Activated naive CD4-positive, alpha-beta T cell (primary cell): Measurements from ENCODE around the gene VPS13A.
"Not testable (repeated sequence)": the region's sequence is repeated elsewhere in the genome, so short reads cannot be mapped to it uniquely, and the experiment has no call there.

Experiments
- DNase-seq, 4 experiments: peaks; one replicate each; lab custom pipeline; 2025; lab: John Stamatoyannopoulos, UW

Gene VPS13A

GRCh38 chr9:77424993-77425392 is 247.7 kb downstream of the VPS13A start:
- no peak for DNase-seq

GRCh38 chr9:77426712-77427111 is 249.4 kb downstream of the VPS13A start:
- no peak for DNase-seq

- DNase-seq, result no peak
These were observed 250.1 kb downstream of the VPS13A start for GRCh38 chr9:77427256-77427927.

DNA sequence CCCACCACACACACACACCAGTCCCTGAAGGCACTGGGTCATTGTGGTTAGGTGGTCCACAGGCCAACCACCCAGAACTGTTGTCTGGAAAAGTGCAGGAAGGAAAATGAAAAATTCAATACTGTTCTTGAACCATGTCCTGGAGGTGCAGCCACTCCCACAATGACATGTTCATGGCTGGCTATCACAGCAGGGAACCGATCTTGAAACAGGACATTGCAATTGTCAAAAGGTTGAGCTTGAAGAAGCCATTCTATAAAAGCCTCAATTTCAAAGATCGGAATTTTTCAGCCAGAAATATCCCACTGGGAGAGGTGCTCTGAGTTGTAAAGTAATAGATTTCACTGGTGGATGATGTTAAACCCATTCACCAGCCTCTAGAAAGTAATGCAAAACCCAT is 252.6 kb downstream of the VPS13A start:
- no peak for DNase-seq

DNA sequence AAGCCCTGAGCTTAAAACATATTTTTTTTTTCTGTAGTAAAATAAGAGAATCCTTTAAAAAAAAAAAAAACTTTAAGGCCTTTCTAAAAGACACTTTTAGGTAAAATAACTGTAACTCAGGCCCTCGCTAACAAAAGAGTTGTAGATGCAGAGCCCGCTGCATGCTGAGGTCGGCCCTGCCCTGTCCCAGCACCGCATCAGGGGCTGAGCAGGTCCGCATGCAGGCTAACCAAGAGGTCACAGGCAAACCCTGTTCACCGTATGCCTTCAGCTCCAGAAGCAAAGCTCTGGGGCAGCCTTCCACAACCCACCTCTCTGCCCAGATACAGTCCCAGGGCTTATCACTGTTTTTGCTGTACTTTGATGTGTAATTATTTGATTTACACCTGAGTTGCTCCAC is 254.7 kb downstream of the VPS13A start:
- no peak for DNase-seq

GRCh38 chr9:77433675-77434445 is 256.5 kb downstream of the VPS13A start:
- peak in 2 of 4 experiments; percentile 3 to 30 for DNase-seq

DNA sequence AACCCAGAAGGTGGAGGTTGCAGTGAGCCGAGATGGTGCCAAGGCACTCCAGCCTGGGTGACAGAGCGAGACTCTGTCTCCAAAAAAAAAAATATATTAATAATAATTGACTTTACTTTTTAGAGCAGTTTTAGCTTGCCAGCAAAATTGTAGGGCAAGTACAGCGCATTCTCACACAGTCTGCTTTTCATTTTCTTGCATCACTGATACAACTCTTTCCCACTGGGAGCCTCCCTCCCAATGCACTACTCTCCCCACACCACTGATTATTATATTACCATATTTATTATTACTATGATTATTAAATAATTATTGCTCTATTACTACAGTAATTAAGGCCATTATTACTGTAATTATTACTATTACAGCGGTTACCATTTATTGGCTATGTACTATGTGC is 257.9 kb downstream of the VPS13A start:
- no peak for DNase-seq

DNA sequence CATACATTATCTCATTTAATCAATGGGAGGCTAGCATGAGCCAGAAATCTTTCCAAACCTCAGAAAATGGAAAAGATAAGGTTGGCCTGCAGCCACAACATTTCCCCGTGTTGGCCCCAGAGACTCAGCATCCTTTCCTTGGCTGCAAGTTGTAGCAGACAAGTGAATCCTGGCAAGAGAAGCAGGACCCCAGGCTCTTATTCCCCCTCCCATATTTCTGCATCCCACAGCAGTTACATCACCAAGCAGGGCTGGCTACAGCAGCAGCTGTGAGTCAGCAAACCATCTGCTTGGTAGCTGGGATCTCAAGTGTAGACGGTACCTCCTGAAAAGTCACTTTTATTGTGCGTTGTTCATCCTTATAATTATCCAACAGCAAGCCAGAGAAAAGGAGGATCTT is 258.4 kb downstream of the VPS13A start:
- no peak for DNase-seq

GRCh38 chr9:77438653-77439052 is 261.3 kb downstream of the VPS13A start:
- DNase-seq, result no peak

- no peak for DNase-seq
These were observed 262.7 kb downstream of the VPS13A start for GRCh38 chr9:77440057-77440456.

DNA sequence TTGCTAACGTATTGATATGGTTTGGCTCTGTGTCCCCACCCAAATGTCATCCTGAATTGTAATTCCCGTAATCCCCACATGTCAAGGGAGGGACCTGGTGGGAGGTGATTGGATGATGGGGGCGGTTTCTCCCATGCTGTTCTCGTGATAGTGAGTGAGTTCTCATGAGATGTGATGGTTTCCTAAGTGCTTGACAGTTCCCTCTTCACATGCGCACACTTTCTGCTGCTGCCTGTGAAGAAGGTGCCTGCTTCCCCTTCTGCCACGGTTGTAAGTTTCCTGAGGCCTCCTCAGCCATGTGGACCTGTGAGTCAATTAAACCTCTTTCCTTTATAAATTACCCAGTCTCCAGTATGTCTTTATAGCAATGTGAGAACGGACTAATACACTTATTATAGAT is 263.8 kb downstream of the VPS13A start:
- DNase-seq, result not testable (repeated sequence)

- no peak for DNase-seq
These were observed 265.1 kb downstream of the VPS13A start for GRCh38 chr9:77442436-77442835.

GRCh38 chr9:77447646-77448045 is 270.3 kb downstream of the VPS13A start:
- DNase-seq, result no peak

GRCh38 chr9:77449240-77450084 is 272.1 kb downstream of the VPS13A start:
- no peak for DNase-seq

DNA sequence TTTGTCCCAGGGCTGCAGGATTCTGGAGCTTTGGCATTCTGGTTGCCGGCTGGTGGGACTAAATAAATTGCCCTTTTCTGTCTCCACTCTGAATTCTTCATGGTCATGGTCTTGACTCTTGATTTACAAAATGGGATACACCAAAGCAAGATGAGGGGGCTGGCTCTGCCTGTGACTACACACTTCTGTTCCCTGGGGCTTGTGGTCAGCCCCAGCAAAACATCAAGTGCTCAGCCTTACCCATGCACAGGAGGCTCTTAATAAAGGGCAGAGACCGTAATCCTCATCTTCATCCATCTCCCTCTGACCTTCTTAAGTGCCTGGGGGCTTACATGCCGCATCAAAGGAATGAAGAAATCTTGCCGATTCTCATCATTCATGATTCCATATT is 272.7 kb downstream of the VPS13A start:
- no peak for DNase-seq

- no peak for DNase-seq
These were observed 274.2 kb downstream of the VPS13A start for GRCh38 chr9:77451507-77451906.

DNA sequence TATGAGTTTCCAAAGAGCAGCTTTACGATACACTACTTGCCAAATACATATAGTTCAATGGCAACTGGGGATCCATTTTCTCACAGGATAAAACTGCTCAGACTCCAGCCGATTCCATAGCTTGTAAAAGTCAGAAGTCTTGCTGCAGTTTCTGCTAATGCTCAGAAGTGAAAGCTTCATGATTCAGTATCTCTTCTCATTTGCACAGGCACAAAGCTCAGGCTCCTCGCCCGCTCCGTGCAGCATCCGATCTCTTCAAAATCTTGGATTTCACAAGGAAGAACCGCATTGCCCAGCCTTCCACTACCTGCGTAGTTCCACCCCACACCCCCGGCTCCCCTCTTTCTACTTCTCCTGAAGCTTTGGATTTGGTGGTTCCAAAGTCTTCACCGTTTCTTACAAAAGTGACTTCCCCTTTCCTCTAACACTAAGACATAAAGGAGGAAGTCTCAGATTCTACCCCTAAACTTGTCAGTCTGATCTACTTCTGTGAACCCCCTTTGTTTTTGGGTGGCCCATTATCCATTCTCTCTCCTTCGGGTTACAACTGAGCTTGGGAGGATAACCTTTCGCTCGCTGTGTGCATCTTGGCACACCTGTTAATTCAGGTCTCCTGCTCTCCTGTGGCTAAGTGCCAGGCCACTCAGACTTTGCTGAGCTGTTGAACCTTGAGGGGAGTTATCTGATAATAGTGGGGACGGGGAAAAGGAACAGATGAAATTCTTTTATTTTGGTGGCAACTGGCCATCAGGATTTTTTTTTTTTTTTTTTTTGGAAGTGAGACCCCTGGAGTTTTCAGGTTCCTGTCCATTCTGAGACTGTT is 276.7 kb downstream of the VPS13A start:
- peak in 1 of 4 experiments; percentile 3 for DNase-seq

DNA sequence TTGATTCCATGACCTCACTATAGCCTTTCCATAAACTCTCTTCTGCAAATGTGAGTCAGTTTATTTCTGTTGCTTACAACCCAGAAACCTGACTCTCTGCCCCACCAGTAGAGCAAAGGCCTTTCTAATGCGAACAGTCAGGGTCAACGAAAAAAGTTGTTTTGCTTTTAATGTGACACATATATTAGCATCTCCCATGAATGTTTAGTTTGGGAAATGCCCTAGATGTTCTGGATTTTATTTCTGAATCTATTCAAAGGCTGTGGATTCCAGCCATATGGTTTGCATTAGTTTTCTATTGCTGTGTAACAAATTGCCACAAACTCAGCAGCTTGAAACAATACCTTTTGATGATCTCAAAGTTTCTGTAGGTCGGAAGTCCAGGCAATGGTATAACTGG is 277.3 kb downstream of the VPS13A start:
- no peak for DNase-seq

- DNase-seq, result peak in 1 of 4 experiments; percentile 16
These were observed 278.1 kb downstream of the VPS13A start for GRCh38 chr9:77455312-77455927.

DNA sequence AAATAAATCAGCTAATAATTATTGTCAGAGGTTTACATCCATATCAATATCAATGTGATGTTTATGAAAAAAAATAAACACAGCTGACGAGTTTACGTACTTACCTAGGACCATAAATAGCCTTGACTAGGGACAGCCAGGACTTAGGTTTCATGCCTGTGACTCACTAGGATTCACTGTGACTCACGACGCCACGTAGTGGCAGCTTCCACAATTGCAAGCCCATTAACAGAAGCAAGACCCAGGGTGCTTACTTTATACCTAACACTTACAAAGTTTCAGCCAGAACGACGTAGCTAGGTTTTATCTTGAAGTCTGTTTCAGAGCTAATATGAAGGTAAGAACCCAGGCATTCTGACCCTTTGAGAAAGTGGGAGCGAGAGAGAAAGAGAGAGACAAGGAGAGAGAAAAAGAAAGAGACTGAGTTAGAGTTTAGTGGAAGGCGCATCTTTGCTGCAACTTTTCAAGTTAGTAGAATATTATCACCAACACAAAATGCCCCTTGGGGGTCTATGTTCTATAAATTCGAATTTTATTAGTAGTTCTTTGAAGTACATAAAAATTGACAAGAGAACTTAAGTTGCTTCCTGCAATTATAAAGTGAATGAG is 279.6 kb downstream of the VPS13A start:
- peak; percentile 12 to 73 (median 52) for DNase-seq
